MCF 10A (cell line): ENCODE data around the gene BRINP3. TPM values are rescaled to one million over a fixed set of nuclear protein-coding genes. Genes with fewer than 3 reads are reported as not detected.

Experiments used
- BruUV-seq: library from RNA; stranded (reverse); fragments of 400-500 nt; replicated peaks from 2 replicates; lab custom pipeline; 2021; lab: Mats Ljungman, UMichigan
- CTCF ChIA-PET: fragments of 300-600 bp; sonication (Branson Sonifier 250); formaldehyde crosslinking; extraction: SDS; loops from one replicate; lab custom pipeline; 2021; ENCODE audit warnings: antibody characterized with exemption, inconsistent platforms; lab: Yijun Ruan, JAX
- POLR2A ChIA-PET: fragments of 300-600, 350-650 bp; sonication (Branson Sonifier 250); formaldehyde crosslinking; extraction: SDS; loops from one replicate; lab custom pipeline; 2020; ENCODE audit warnings: antibody characterized with exemption, inconsistent platforms; lab: Yijun Ruan, JAX
- DNase-seq: peaks from one replicate; pipeline ENCODE4 v3.0.0-alpha.2; 2018; ENCODE audit not compliant: unreplicated experiment
- H3K27ac Mint-ChIP-seq: one replicate; pipeline ENCODE4 v1.8.0; 2022; ENCODE audit warnings: mild to moderate bottlenecking, low read depth, mixed read lengths; ENCODE audit not compliant: unreplicated experiment
- H3K27me3 Mint-ChIP-seq: one replicate; pipeline ENCODE4 v1.8.0; 2022; ENCODE audit warnings: mixed read lengths; ENCODE audit not compliant: insufficient read depth, unreplicated experiment
- H3K36me3 Mint-ChIP-seq: one replicate; pipeline ENCODE4 v1.8.0; 2022; ENCODE audit warnings: mild to moderate bottlenecking, moderate library complexity, mixed read lengths; ENCODE audit not compliant: insufficient read depth, unreplicated experiment
- H3K4me1 Mint-ChIP-seq: one replicate; pipeline ENCODE4 v1.8.0; 2022; ENCODE audit warnings: mixed read lengths; ENCODE audit not compliant: insufficient read depth, unreplicated experiment
- H3K4me3 Mint-ChIP-seq: one replicate; pipeline ENCODE4 v1.8.0; 2022; ENCODE audit warnings: mild to moderate bottlenecking, moderate library complexity, mixed read lengths; ENCODE audit not compliant: unreplicated experiment
- H3K9me3 Mint-ChIP-seq: one replicate; pipeline ENCODE4 v1.8.0; 2022; ENCODE audit warnings: mixed read lengths; ENCODE audit not compliant: unreplicated experiment
- intact Hi-C: fragments of 100-400 bp; cut with micrococcal nuclease; formaldehyde crosslinking; loops from 2 replicates; pipeline ENCODE4 v1.14.1; 2022
- total RNA-seq: library from RNA; stranded (reverse); gene quantifications from 2 replicates; pipeline ENCODE4 v1.2.3, GENCODE V29; 2022
- TF ChIP-seq, protein P1 (sequence below): fragments of 200-600 bp; IDR thresholded peaks from one replicate; pipeline ENCODE4 v1.8.0; 2022; ENCODE audit warnings: antibody characterized with exemption, mild to moderate bottlenecking; ENCODE audit not compliant: unreplicated experiment

Gene BRINP3
- total RNA-seq, 1 experiment from 2014 or later = 0.26 TPM

DNA sequence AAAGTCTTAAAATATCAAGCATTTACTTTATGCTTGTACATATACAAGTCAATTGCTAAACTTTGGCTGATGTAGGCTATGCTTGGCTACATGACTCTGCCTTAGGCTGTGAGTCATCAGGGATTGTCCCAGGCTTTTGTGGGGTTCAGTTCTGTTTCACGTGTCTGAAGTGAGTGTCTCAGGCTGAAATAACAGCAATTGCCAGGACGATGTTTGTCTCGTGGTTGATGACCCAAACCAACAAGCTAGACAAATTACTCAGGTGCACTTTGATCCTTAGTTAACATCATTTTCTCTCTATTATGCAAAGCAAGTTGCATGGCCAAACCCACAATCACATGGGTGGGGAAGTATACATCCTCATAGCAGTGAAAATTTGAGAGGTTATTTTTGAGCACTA is 410.1 kb downstream of the BRINP3 start:
- TF ChIP-seq, protein P1, sequence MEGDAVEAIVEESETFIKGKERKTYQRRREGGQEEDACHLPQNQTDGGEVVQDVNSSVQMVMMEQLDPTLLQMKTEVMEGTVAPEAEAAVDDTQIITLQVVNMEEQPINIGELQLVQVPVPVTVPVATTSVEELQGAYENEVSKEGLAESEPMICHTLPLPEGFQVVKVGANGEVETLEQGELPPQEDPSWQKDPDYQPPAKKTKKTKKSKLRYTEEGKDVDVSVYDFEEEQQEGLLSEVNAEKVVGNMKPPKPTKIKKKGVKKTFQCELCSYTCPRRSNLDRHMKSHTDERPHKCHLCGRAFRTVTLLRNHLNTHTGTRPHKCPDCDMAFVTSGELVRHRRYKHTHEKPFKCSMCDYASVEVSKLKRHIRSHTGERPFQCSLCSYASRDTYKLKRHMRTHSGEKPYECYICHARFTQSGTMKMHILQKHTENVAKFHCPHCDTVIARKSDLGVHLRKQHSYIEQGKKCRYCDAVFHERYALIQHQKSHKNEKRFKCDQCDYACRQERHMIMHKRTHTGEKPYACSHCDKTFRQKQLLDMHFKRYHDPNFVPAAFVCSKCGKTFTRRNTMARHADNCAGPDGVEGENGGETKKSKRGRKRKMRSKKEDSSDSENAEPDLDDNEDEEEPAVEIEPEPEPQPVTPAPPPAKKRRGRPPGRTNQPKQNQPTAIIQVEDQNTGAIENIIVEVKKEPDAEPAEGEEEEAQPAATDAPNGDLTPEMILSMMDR = no peak
- Mint-ChIP-seq H3K4me1 (no peaks in the 10 kb centered on the region), H3K27ac (no peak overlapping the region), H3K9me3 (no peaks in the 10 kb centered on the region), H3K36me3 (no peaks in the 10 kb centered on the region), H3K4me3 (no peak overlapping the region), H3K27me3 (no peaks in the 10 kb centered on the region)
- ChIA-PET POLR2A (interaction anchor here (1.1 to 1.3 kb wide), 2 partner anchors 9 to 23 kb away, joined by 3 read pairs; no protein-coding TSS in a partner anchor), CTCF (interaction anchor here (0.7 to 1.5 kb wide), 3 partner anchors 10 to 1716 kb away, joined by 3 to 5 read pairs (median 3); no protein-coding TSS in a partner anchor)
- BruUV-seq = no TSS peak
- intact Hi-C loops = no loop called here
- DNase-seq = peak; percentile 93

DNA sequence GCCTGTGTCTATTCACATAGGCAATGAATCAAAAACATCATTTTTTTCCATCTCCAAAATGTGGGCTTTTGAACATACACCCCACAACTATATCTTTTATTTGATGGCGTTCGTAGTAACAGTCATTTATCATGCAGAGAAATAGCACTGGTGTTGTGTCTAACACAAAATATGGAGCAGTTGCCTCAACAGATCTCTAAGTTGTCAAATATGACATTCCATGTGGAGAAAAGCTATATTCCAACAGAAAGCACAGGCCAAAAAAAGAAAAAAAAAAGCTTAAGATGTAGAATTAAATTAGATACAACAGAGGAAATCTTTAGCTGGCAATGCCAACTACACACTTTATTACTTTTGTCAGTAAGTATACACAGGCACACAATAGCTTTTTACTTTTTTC is 411.7 kb downstream of the BRINP3 start:
- Mint-ChIP-seq H3K27me3 (no peaks in the 10 kb centered on the region), H3K27ac (no peak overlapping the region), H3K4me1 (no peaks in the 10 kb centered on the region), H3K9me3 (no peaks in the 10 kb centered on the region), H3K36me3 (no peaks in the 10 kb centered on the region), H3K4me3 (no peak overlapping the region)
- ChIA-PET POLR2A (interaction anchor here (0.7 kb wide), 1 partner anchor 546 kb away, joined by 4 read pairs; no protein-coding TSS in a partner anchor), CTCF (interaction anchor here (0.6 to 1.5 kb wide), 4 partner anchors 12 to 589 kb away, joined by 3 to 5 read pairs (median 3); no protein-coding TSS in a partner anchor)
- intact Hi-C loops = no loop called here
- BruUV-seq = no TSS peak
- no peak for DNase-seq
- TF ChIP-seq, protein P1 = no peak

DNA sequence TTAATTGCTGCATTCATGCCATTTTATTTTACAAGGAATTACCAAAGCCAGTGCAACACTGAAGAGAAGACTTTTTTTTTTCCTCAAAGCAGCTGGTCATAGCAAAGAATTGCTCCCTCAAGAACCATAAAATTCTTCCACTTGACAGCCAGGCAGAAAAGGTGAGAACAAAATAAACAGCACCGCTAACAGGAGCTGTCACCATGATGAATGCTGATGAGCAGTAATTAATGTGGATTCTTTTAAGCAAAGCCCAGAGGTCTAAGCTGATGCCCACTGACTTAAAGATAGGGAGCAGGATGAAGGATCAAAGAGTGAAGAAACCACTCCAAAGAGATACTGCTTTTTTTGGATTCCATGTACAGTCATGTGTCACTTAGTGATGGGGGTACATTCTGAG is 428.4 kb downstream of the BRINP3 start:
- H3K4me1 Mint-ChIP-seq = no peaks in the 10 kb centered on the region
- no peak overlapping the region for H3K27ac Mint-ChIP-seq
- H3K36me3 Mint-ChIP-seq = no peaks in the 10 kb centered on the region
- CTCF ChIA-PET = interaction anchor here (0.6 to 1.0 kb wide), 4 partner anchors 10 to 619 kb away, joined by 3 to 5 read pairs (median 4); no protein-coding TSS in a partner anchor
- TF ChIP-seq, protein P1 = no peak
- DNase-seq = no peak
- H3K4me3 Mint-ChIP-seq = no peak overlapping the region
- H3K9me3 Mint-ChIP-seq = peaks cover 5% of the 10 kb centered on the region
- H3K27me3 Mint-ChIP-seq = no peaks in the 10 kb centered on the region
- BruUV-seq = no TSS peak
- POLR2A ChIA-PET = interaction anchor here (0.7 to 0.8 kb wide), 2 partner anchors 10 to 26 kb away, joined by 3 to 4 read pairs; no protein-coding TSS in a partner anchor
- intact Hi-C loops = no loop called here
